ENCODE results near the gene TSPAN18. TPM values are rescaled to one million over a fixed set of nuclear protein-coding genes. Genes with fewer than 3 reads are reported as not detected.

TSPAN18 gene
- total and polyA plus RNA-seq, 8 donors: 27.2 to 85.8 (median 63.7) TPM

- Histone ChIP-seq H3K36me3 (no peaks in the 10 kb centered on the region), H3K27me3 (peaks cover 0 to 6% of the 10 kb centered on the region in 2 donors), H3K27ac (no peak overlapping the region), H3K9me3 (peaks cover 0 to 5% of the 10 kb centered on the region in 2 donors), H3K4me3 (no peak overlapping the region), H3K4me1 (no peaks in the 10 kb centered on the region)
- ATAC-seq (no peak), DNase-seq (no peak)
- intact Hi-C loops (cut with DNase I): no loop called here
- TF ChIP-seq CTCF (IDR thresholded peaks at IDR 0.05): no peak
Observed at GRCh38 chr11:44684859-44685281, 41.9 kb upstream of the TSPAN18 start.

GRCh38 chr11:44687388-44687787 lies 39.4 kb upstream of the TSPAN18 start:
- Histone ChIP-seq H3K36me3 (no peaks in the 10 kb centered on the region), H3K9me3 (peaks cover 0 to 5% of the 10 kb centered on the region in 2 donors), H3K27ac (no peak overlapping the region), H3K4me3 (no peak overlapping the region), H3K4me1 (no peaks in the 10 kb centered on the region), H3K27me3 (peaks cover 0 to 6% of the 10 kb centered on the region in 2 donors)
- intact Hi-C loops (cut with DNase I): no loop called here
- no peak for ATAC-seq
- no peak for DNase-seq
- no peak for TF ChIP-seq CTCF (IDR thresholded peaks at IDR 0.05)

- ATAC-seq (no peak), DNase-seq (no peak)
- Histone ChIP-seq H3K4me3 (no peak overlapping the region), H3K9me3 (peaks cover 0 to 5% of the 10 kb centered on the region in 2 donors), H3K4me1 (no peaks in the 10 kb centered on the region), H3K27me3 (peaks cover 0 to 6% of the 10 kb centered on the region in 2 donors), H3K27ac (no peak overlapping the region), H3K36me3 (no peaks in the 10 kb centered on the region)
- TF ChIP-seq CTCF (IDR thresholded peaks at IDR 0.05): no peak
- intact Hi-C loops (cut with DNase I): no loop called here
Observed at GRCh38 chr11:44689265-44689664, 37.5 kb upstream of the TSPAN18 start.

GRCh38 chr11:44690651-44691050 lies 36.1 kb upstream of the TSPAN18 start:
- H3K4me1 ChIP-seq: no peaks in the 10 kb centered on the region
- no peak overlapping the region for H3K4me3 ChIP-seq
- TF ChIP-seq CTCF (IDR thresholded peaks at IDR 0.05): no peak
- H3K27me3 ChIP-seq: peaks cover 0 to 6% of the 10 kb centered on the region in 2 donors
- no peaks in the 10 kb centered on the region for H3K36me3 ChIP-seq
- ATAC-seq: no peak
- no peak for DNase-seq
- intact Hi-C loops (cut with DNase I): no loop called here
- no peak overlapping the region for H3K27ac ChIP-seq
- peaks cover 0 to 5% of the 10 kb centered on the region in 2 donors for H3K9me3 ChIP-seq

- Histone ChIP-seq H3K9me3 (peaks cover 0 to 5% of the 10 kb centered on the region in 2 donors), H3K4me1 (no peaks in the 10 kb centered on the region), H3K27me3 (peaks cover 0 to 6% of the 10 kb centered on the region in 2 donors), H3K4me3 (no peak overlapping the region), H3K27ac (no peak overlapping the region), H3K36me3 (no peaks in the 10 kb centered on the region)
- intact Hi-C loops (cut with DNase I): no loop called here
- ATAC-seq (no peak), DNase-seq (no peak)
- TF ChIP-seq CTCF (IDR thresholded peaks at IDR 0.05): no peak
Observed at GRCh38 chr11:44692460-44692859, 34.3 kb upstream of the TSPAN18 start.
